ENCODE data around the gene SNX7. TPM values are rescaled to one million over a fixed set of nuclear protein-coding genes. Genes with fewer than 3 reads are reported as not detected.

Gene SNX7
- total RNA-seq, 1 donor from 2014 or later = 17.7 TPM

- no peaks in the 10 kb centered on the region for H3K4me1 Mint-ChIP-seq (ENCODE audit: unreplicated experiment)
- no peaks in the 10 kb centered on the region for H3K27me3 Mint-ChIP-seq
- DNase-seq (ENCODE audit: extremely low spot score, unreplicated experiment) = no peak
- no peak overlapping the region for H3K27ac Mint-ChIP-seq
- H3K4me3 Mint-ChIP-seq = no peak overlapping the region
- no peaks in the 10 kb centered on the region for H3K36me3 Mint-ChIP-seq
- TF ChIP-seq CTCF (conservative IDR thresholded peaks at IDR 0.05) = no peak
- H3K9me3 Mint-ChIP-seq = no peaks in the 10 kb centered on the region
Observed at GRCh38 chr1:98764485-98764884, 103.0 kb downstream of the SNX7 start.

- DNase-seq (ENCODE audit: extremely low spot score, unreplicated experiment) = no peak
- Mint-ChIP-seq H3K4me3 (no peak overlapping the region), H3K9me3 (no peaks in the 10 kb centered on the region), H3K27ac (no peak overlapping the region), H3K36me3 (no peaks in the 10 kb centered on the region), H3K27me3 (no peaks in the 10 kb centered on the region), H3K4me1 (ENCODE audit: unreplicated experiment) (no peaks in the 10 kb centered on the region)
- no peak for TF ChIP-seq CTCF (conservative IDR thresholded peaks at IDR 0.05)
Observed at GRCh38 chr1:98766255-98766654, 104.7 kb downstream of the SNX7 start.

- Mint-ChIP-seq H3K27me3 (no peaks in the 10 kb centered on the region), H3K27ac (no peak overlapping the region)
- TF ChIP-seq CTCF (conservative IDR thresholded peaks at IDR 0.05) = no peak
Observed at GRCh38 chr1:98769162-98769561, 107.6 kb downstream of the SNX7 start.

GRCh38 chr1:98781906-98782305 lies 120.4 kb downstream of the SNX7 start:
- no peak for TF ChIP-seq CTCF (conservative IDR thresholded peaks at IDR 0.05)
- peaks cover 7% of the 10 kb centered on the region for H3K9me3 Mint-ChIP-seq
- no peaks in the 10 kb centered on the region for H3K36me3 Mint-ChIP-seq
- H3K4me1 Mint-ChIP-seq (ENCODE audit: unreplicated experiment) = no peaks in the 10 kb centered on the region
- DNase-seq (ENCODE audit: extremely low spot score, unreplicated experiment) = no peak
- no peaks in the 10 kb centered on the region for H3K27me3 Mint-ChIP-seq
- H3K27ac Mint-ChIP-seq = no peak overlapping the region
- no peak overlapping the region for H3K4me3 Mint-ChIP-seq

More at GRCh38 chr1:98769162-98769561, 107.6 kb downstream of the SNX7 start:
- H3K36me3 Mint-ChIP-seq = no peaks in the 10 kb centered on the region
- H3K9me3 Mint-ChIP-seq = no peaks in the 10 kb centered on the region
- H3K4me1 Mint-ChIP-seq (ENCODE audit: unreplicated experiment) = no peaks in the 10 kb centered on the region
- no peak overlapping the region for H3K4me3 Mint-ChIP-seq
- DNase-seq (ENCODE audit: extremely low spot score, unreplicated experiment) = no peak

- DNase-seq (ENCODE audit: extremely low spot score, unreplicated experiment) = no peak
- Mint-ChIP-seq H3K9me3 (peaks cover 7% of the 10 kb centered on the region), H3K36me3 (no peaks in the 10 kb centered on the region), H3K4me1 (ENCODE audit: unreplicated experiment) (no peaks in the 10 kb centered on the region), H3K4me3 (no peak overlapping the region), H3K27me3 (no peaks in the 10 kb centered on the region), H3K27ac (no peak overlapping the region)
- TF ChIP-seq CTCF (conservative IDR thresholded peaks at IDR 0.05) = no peak
Observed at GRCh38 chr1:98783821-98784220, 122.3 kb downstream of the SNX7 start.

GRCh38 chr1:98791498-98791897 lies 130.0 kb downstream of the SNX7 start:
- TF ChIP-seq CTCF (conservative IDR thresholded peaks at IDR 0.05) = no peak
- H3K4me3 Mint-ChIP-seq = no peak overlapping the region
- no peaks in the 10 kb centered on the region for H3K36me3 Mint-ChIP-seq
- no peak overlapping the region for H3K27ac Mint-ChIP-seq
- peaks cover 8% of the 10 kb centered on the region for H3K27me3 Mint-ChIP-seq
- no peaks in the 10 kb centered on the region for H3K4me1 Mint-ChIP-seq (ENCODE audit: unreplicated experiment)
- no peaks in the 10 kb centered on the region for H3K9me3 Mint-ChIP-seq
- DNase-seq (ENCODE audit: extremely low spot score, unreplicated experiment) = no peak
